VCaP (cell line): ENCODE results near the gene PAQR6.

Experiments
- H3K27ac ChIP-seq: fragments of 450-650 bp; 2 replicates; pipeline ENCODE4 v1.5.1; 2017
- CTCF ChIP-seq: fragments of 450-650 bp; conservative IDR thresholded peaks from 2 replicates; pipeline ENCODE4 v1.5.1; 2017; ENCODE audit warnings: mild to moderate bottlenecking, moderate library complexity

Gene PAQR6

GRCh38 chr1:156247460-156248322 is at the start of gene PAQR6:
TSS of gene PAQR6 (minus strand) at chr1:156248056. CDS start at chr1:156246731, 1,325 bp downstream.
- H3K27ac ChIP-seq = no peak within 1 kb of the TSS
- TF ChIP-seq CTCF = no peak

GRCh38 chr1:156295391-156295947 is 47.6 kb upstream of the PAQR6 start, which contains the start of gene GLMP:
TSS of gene GLMP (minus strand) at chr1:156295679. CDS start at chr1:156295645, 34 bp downstream.
- peak within 1 kb of the TSS; percentile 68 for H3K27ac ChIP-seq

GRCh38 chr1:156293895-156294294 is 46.0 kb upstream of the PAQR6 start:
- no peak for TF ChIP-seq CTCF
- peak overlapping the region; percentile 92; the same call in 1 of the 2 replicates for H3K27ac ChIP-seq

More at GRCh38 chr1:156295391-156295947, 47.6 kb upstream of the PAQR6 start, which contains the start of gene GLMP:
- no peak for TF ChIP-seq CTCF

- no peak for TF ChIP-seq CTCF
- H3K27ac ChIP-seq = peak overlapping the region; percentile 92
Observed at GRCh38 chr1:156293098-156293434, 45.2 kb upstream of the PAQR6 start.

- peak overlapping the region; percentile 92 for H3K27ac ChIP-seq
- no peak for TF ChIP-seq CTCF
Observed at GRCh38 chr1:156291226-156292061, 43.6 kb upstream of the PAQR6 start.

GRCh38 chr1:156289857-156290256 is 42.0 kb upstream of the PAQR6 start:
- no peak for TF ChIP-seq CTCF
- H3K27ac ChIP-seq = peak overlapping the region; percentile 92

- H3K27ac ChIP-seq = peak overlapping the region; percentile 92
- TF ChIP-seq CTCF = no peak
Observed at GRCh38 chr1:156286061-156286460, 38.2 kb upstream of the PAQR6 start.
